GM19240 (cell line): ENCODE measurements around the gene RAB6B.

ENCODE experiments used
- DNase-seq: peaks from one replicate; pipeline ENCODE4 v3.0.0; 2011; ENCODE audit warnings: low spot score; ENCODE audit not compliant: insufficient read length

RAB6B gene

DNA sequence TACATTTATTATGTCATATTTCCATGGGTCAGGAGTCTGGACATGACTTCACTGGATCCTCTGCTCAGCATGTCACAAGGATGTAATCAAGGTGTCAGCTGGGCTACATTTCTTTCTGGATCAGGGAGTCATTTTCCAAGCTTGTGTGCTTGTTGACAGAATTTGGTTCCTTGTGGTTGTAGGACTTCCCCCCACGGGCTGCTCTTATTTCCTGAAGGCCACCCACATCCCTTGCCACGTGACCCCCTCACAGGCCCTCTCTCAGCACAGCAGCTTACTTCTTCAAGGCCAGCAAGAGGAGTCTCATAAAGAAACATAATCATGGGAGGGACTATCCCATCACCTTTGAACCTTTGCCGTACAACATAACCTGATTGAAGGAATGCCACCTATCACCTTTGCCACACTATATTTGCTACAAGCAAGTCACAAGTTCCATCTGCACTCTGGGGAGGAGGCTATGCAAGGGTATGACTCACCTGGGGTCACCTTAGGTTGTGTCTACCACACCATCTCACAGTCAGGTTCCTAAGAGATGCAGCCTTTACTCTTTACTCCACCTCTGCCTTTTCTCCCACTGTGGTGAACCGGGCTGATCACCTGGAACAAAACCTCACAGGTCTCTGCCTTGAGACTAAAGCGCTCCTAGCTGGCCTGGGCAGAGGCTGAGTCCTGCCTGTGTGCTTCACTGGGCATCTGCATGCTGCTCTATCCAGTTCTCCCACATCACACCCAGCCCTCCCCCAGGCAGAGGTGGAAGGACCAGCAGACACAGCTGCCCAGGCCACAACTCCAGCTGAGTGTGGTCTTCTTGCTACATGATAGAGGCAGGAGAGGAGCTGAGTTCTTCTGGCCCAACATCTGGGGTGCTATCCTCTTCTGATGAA lies 13.5 kb downstream of the RAB6B start:
- no peak for DNase-seq

- DNase-seq, result no peak
These were observed 14.2 kb downstream of the RAB6B start for GRCh38 chr3:133881492-133881891.

GRCh38 chr3:133880886-133881455 lies 14.7 kb downstream of the RAB6B start:
- no peak for DNase-seq

- DNase-seq, result no peak
These were observed 15.4 kb downstream of the RAB6B start for GRCh38 chr3:133880287-133880686.

GRCh38 chr3:133878518-133878917 lies 17.2 kb downstream of the RAB6B start:
- no peak for DNase-seq

GRCh38 chr3:133877221-133877620 lies 18.5 kb downstream of the RAB6B start:
- no peak for DNase-seq

DNA sequence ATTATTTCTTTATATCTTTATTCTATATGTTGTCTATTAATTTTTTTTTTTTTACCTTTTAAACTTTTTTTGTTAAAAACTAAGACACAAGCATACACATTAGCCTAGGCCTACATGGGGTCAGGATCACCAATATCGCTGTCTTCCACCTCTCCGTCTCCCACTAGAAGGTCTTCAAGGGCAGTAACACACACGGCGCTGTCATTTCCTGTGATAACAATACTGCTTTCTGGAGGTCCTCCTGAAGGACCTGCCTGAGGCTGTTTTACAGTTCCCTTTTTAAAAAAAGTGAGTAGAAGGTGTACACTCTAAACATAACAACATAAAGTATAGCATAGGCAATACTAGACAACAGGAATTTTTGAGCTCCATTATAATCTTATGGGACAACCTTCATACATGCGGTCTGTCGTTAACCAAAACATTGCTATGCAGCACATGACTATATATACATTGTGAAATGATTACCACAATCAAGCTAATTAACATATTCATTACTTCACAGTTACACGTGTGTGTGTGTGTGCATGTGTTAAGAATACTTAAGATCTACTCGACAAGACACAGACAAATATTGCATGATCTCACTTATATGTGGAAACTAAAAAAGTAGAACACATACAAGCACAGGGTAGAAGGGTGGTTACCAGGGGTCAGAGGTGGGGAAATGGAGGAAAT lies 20.8 kb downstream of the RAB6B start:
- DNase-seq, result no peak

- DNase-seq, result no peak
These were observed 21.3 kb downstream of the RAB6B start for GRCh38 chr3:133874344-133874743.

GRCh38 chr3:133872781-133873180 lies 22.9 kb downstream of the RAB6B start:
- DNase-seq, result no peak

DNA sequence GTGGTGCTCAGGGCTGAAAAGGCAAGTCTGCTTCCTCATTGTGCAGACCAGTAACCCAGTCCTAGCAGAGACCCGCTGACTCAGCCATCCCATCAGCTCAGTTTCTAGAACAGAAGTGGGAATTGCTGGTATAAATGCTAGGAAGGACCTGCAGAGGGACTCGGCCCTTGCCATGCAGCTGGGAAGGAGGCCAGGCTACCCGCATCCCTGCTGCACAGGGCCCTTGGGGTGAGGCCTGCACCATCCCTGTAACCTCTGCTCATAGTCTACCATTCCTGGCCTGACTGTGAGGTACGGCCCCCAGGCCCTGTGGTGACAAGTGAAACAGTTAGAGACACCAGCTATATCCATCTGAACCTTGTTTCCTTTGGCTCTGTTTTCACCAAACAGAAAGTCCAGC lies 23.5 kb downstream of the RAB6B start:
- DNase-seq, result no peak

GRCh38 chr3:133871368-133872090 lies 24.2 kb downstream of the RAB6B start:
- no peak for DNase-seq

- no peak for DNase-seq
These were observed 24.9 kb downstream of the RAB6B start for GRCh38 chr3:133870822-133871221.

- no peak for DNase-seq
These were observed 26.1 kb downstream of the RAB6B start for GRCh38 chr3:133869586-133869985.

GRCh38 chr3:133868758-133869475 lies 26.8 kb downstream of the RAB6B start:
- DNase-seq, result no peak

GRCh38 chr3:133868186-133868585 lies 27.5 kb downstream of the RAB6B start:
- DNase-seq, result no peak

DNA sequence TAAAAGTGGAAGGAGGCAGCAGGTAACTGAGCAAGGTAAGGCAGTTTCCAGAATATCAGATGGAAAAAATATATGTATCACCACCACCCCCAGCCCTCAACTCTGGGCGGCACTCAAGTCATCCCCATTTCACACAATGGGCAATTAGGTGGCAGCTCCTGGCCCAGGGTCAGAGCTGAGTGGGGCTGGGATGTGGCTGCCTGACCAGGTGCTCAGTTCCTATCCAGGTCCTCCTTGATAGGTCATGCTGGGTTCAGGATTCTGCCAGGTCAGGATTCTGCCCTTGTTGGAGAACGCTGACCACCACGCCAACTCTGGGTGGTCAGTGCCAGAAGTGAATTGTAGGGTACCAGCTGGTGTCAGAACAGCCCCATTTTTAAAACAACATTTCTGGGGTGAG lies 29.5 kb downstream of the RAB6B start:
- no peak for DNase-seq

- DNase-seq, result no peak
These were observed 30.4 kb downstream of the RAB6B start for GRCh38 chr3:133865136-133865855.

GRCh38 chr3:133864616-133865015 lies 31.1 kb downstream of the RAB6B start:
- DNase-seq, result no peak

DNA sequence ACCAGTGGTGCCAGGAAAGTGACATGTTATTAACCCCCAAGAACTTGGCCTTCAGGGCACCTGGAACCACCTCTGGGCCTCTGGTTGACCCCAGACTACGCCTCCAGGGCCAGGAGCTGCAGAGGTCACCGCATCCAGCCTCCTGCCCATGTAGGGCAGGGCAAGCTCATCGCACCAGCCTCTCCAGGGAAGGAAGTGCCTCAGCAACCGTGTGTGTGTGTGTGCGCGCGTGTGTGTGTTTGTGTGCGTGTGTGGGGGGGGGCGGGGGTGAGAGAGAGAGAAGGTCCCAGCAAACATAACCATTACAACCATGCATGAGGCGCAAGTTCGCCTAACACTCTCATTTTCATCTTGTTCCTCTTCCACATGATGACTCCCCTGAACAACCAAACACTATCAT lies 31.8 kb downstream of the RAB6B start:
- no peak for DNase-seq

- DNase-seq, result no peak
These were observed 33.5 kb downstream of the RAB6B start for GRCh38 chr3:133862161-133862560.
